Ammon's horn (tissue), 1 donor: Measurements from ENCODE around the gene VPS52.
"Not testable (repeated sequence)": the region's sequence is repeated elsewhere in the genome, so short reads cannot be mapped to it uniquely, and the experiment has no call there.

ENCODE experiments used
- DNase-seq: peaks from one replicate; pipeline ENCODE4 v3.0.0-alpha.2; 2016; ENCODE audit warnings: low spot score

VPS52 gene

GRCh38 chr6:33280539-33280938 is 8.9 kb upstream of the VPS52 start:
- no peak for DNase-seq

- DNase-seq: no peak
Measured at GRCh38 chr6:33279971-33280511, 8.4 kb upstream of the VPS52 start.

GRCh38 chr6:33279257-33279695 is 7.6 kb upstream of the VPS52 start:
- DNase-seq: no peak

GRCh38 chr6:33278810-33279209 is 7.1 kb upstream of the VPS52 start:
- no peak for DNase-seq

DNA sequence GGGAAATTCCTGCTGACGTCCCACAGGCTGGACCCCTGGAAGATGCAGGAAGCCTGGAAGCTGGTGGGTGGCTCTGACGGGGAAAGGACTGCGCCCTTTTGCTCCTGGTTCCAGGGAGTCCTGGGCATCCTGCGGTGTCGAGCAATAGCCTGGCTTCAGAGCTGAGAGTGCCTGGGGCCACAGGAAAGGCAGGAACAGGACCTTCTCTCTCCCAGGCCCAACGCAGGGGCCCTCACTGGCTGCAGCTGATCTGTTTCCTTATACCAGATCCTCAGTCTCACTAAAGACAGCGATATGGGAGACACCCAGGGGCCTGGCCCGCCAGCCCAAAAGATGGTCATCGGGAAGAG is 6.7 kb upstream of the VPS52 start:
- DNase-seq: no peak

GRCh38 chr6:33277663-33278391 is 6.2 kb upstream of the VPS52 start:
- no peak for DNase-seq

DNA sequence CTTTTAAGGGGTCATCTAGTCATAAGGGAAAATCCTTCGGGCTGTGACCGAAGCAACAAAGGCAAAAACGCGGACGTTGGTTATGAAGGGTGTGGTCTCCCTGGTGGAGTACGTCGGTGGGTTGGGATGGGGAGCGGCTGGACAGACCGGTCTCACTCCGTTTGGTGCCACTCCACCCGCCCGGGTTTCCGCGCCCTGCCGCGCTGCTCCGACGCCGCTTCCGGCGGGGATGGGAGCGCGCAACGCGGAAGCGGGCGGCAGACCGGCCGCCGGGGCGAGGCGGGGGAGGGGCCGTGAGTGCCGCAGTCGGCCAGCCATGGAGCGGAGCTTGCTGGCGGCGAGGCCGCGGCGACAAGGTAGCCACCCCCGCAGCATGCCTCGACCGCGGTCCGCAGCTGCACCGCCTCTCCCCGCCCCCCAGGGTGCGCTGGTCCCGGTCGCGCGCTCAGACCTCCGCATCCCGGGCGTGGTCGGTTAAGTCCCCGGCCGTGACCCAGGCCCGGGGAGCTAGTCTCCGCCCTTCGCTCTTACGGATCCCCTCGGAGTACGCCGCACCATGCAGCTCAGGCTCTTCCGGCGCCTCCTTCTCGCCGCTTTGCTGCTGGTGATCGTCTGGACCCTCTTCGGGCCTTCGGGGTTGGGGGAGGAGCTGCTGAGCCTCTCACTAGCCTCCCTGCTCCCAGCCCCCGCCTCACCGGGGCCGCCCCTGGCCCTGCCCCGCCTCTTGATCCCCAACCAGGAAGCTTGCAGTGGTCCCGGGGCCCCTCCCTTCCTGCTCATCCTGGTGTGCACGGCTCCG is 5.4 kb upstream of the VPS52 start, which contains the start of gene B3GALT4:
Gene B3GALT4, plus strand, starts transcription at position 260 of the 799 bp plus-strand sequence. Its CDS starts 297 bp downstream, at position 557.
- peak; percentile 58 for DNase-seq

DNA sequence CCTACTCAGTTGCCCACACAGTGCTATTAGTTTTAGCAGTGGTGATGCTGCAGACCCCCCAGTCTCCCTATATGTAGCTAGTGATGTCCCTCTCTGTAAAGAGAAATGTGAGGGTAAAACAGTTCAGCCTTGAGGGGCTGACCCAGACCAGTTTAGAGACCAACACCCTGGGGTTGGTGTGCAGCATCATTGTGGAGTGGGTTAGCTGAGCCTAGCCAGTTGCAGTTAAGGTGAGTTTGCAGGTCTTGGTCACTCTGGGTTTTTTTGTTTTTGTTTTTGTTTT is 4.8 kb upstream of the VPS52 start:
- no peak for DNase-seq

GRCh38 chr6:33275795-33276580 is 4.3 kb upstream of the VPS52 start:
- DNase-seq: not testable (repeated sequence)

- DNase-seq: no peak
Measured at GRCh38 chr6:33273924-33274902, 2.5 kb upstream of the VPS52 start.

DNA sequence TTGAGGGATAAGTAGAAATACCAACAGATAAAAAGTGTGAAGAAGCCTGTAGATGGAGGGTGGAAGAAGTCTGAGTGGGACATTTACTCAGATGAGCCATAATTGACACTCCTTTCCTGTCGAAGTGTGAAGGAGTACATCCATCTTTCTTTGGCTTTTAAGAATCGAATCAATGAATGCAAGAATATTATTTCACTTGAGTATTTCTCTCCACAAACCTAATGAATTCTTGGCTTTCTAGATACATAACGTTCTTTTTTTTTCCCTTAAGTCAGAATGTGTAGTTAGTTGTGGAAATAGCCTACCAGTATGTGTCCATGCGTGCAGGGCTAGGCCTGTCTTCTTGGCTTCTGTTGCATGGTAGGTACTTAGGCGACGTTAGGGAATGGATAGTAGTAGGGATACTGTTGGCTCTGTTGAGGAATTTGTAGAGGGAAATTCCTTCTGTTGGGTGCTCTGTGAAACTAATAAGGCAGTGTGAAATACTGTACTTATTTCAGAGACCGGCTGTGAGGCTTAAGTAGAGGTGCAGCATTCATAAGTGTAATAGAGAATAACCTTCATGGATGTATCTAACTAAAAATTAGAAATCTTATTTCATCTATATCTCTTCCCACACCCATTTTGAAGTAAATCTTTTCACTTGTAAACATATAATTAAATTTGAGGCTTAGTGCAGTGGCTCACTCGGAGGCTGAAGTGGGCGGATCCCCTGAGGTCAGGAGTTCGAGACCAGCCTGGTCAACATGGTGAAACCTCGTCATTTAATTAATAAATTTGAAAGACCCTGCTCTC is 1.6 kb upstream of the VPS52 start:
- no peak for DNase-seq

- DNase-seq: no peak
Measured at GRCh38 chr6:33272275-33273128, 826 bp upstream of the VPS52 start.

GRCh38 chr6:33271117-33271467 is 584 bp downstream of the VPS52 start:
- DNase-seq: no peak

- DNase-seq: no peak
Measured at GRCh38 chr6:33264015-33264414, 7.7 kb downstream of the VPS52 start.

DNA sequence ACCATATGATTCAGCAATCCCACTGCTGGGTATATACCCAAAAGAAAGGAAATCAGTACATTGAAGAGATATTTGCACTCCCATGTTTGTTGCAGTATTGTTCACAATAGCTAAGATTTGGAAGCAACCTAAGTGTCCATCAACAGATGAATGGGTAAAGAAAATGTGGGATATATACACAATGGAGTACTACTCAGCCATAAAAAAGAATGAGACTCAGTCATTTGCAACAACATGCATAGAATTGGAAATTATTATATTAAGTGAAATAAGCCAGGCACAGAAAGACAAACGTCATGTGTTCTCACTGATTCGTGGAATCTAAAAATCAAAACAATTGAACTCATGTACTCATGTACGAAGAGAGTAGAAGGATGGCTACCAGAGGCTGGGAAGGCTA is 9.2 kb downstream of the VPS52 start:
- DNase-seq: not testable (repeated sequence)

- no peak for DNase-seq
Measured at GRCh38 chr6:33259032-33259431, 12.6 kb downstream of the VPS52 start.

DNA sequence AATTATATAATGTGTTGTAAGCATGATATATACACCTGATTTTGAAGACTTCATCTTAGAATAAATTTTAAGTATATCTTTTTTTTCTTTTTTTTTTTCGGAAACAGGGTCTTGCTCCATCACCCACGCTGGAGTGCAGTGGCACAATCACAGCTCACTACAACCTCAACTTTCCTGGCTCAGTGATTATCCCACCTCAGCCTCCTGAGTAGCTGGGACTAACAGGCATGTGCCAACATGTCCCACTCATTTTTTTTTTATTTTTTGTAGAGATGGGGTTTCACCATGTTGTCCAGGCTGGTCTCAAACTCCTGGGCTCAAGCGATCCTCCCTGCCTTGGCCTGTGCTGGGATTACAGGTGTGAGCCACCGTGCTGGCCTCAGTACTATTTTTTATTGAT is 17.1 kb downstream of the VPS52 start:
- DNase-seq: no peak

DNA sequence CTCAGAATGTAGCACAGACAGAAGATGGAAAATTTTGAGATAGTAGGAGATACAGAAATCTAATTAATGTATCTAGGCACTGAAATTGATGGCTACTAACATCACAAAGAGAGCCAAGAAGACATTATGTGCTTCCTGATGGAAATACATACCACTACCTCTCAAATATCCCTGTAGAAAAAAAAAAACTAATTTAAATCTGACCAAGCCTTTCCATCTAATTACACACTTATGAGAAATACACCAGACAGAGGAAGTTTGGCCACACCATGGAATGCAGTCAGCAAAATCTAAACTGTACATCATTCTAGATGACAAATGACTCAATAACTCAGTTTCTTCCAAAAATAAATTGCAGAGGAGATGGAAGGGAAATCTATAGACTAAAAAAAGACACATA is 18.9 kb downstream of the VPS52 start:
- no peak for DNase-seq

DNA sequence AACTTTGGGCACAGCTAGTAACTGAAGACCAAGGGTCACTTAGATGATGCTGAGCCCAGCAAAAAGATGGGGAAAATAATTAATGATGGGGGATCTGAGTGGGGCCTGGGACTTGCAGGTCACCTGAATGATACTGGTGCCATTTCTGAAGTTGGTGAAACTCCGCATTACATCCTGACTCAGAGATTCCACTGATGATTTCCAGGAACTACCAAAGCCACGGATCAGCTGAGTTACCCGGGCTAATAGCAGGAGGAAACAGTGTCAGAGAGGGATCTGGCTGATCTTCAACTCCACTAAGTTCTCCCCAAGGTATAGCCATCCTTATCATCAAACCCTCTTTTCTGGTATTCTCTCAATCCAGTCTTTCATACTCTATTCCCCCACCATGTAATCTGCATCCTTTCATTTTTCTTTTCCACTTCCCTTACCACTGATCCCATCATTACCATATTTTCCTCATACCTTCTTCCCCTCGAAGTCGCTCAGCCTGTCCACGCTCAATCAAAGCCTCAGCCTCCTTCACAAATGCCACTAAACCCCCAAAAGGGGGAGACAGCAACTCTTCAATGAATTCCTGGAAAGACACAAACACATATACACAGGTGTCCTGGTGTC is 20.2 kb downstream of the VPS52 start:
- DNase-seq: no peak
